IPS DF 6.9 (cell line): ENCODE data around the gene TOR1AIP1.
A peak's percentile ranks its signal among the peaks of the same experiment; 100 is the strongest.
"Not testable (repeated sequence)": the region's sequence is repeated elsewhere in the genome, so short reads cannot be mapped to it uniquely, and the experiment has no call there.

Experiments used
- DNase-seq: peaks from one replicate; pipeline ENCODE4 v3.0.0-alpha.2; 2013; ENCODE audit warnings: low read depth, low spot score
- H3K27ac ChIP-seq: one replicate; pipeline ENCODE4 v1.5.1; 2013; ENCODE audit warnings: low read length, control low read depth
- H3K27me3 ChIP-seq: 2 replicates; pipeline ENCODE4 v1.6.1; 2013; ENCODE audit warnings: mild to moderate bottlenecking, low read length; ENCODE audit not compliant: control insufficient read depth, insufficient read depth
- H3K36me3 ChIP-seq: 2 replicates; pipeline ENCODE4 v1.6.1; 2013; ENCODE audit warnings: low read length; ENCODE audit not compliant: control insufficient read depth, insufficient read depth
- H3K4me1 ChIP-seq: 2 replicates; pipeline ENCODE4 v1.6.1; 2013; ENCODE audit warnings: low read length; ENCODE audit not compliant: control insufficient read depth, insufficient read depth
- H3K4me3 ChIP-seq: 2 replicates; pipeline ENCODE4 v1.5.1; 2013; ENCODE audit warnings: mild to moderate bottlenecking, low read length
- H3K9me3 ChIP-seq: 2 replicates; pipeline ENCODE4 v1.6.1; 2013; ENCODE audit warnings: low read length, inconsistent platforms; ENCODE audit not compliant: control insufficient read depth, insufficient read depth
- WGBS: extraction: QIAGEN DNeasy Blood & Tissue Kit; methylation state at CpG from one replicate; pipeline ENCODE4 v1.1.7; 2013; ENCODE audit warnings: mixed read lengths, missing lambda C conversion rate; ENCODE audit not compliant: insufficient read length, insufficient coverage; 5-methylcytosine and 5-hydroxymethylcytosine counted together

Gene TOR1AIP1

GRCh38 chr1:179955731-179956130, 73.6 kb downstream of the TOR1AIP1 start:
- WGBS = no CpG with 5 or more reads among the region's 3 CpGs
- no peaks in the 10 kb centered on the region for H3K36me3 ChIP-seq
- no peaks in the 10 kb centered on the region for H3K27me3 ChIP-seq
- peak overlapping the region; percentile 86; the same call in 1 of the 2 replicates for H3K4me3 ChIP-seq
- DNase-seq = no peak
- H3K27ac ChIP-seq = no peak overlapping the region
- no peaks in the 10 kb centered on the region for H3K4me1 ChIP-seq
- no peaks in the 10 kb centered on the region for H3K9me3 ChIP-seq

GRCh38 chr1:179958359-179958758, 76.3 kb downstream of the TOR1AIP1 start:
- Histone ChIP-seq H3K27me3 (no peaks in the 10 kb centered on the region), H3K4me3 (no peak overlapping the region), H3K4me1 (no peaks in the 10 kb centered on the region), H3K36me3 (no peaks in the 10 kb centered on the region), H3K9me3 (no peaks in the 10 kb centered on the region), H3K27ac (no peak overlapping the region)
- no peak for DNase-seq
- WGBS = no CpG with 5 or more reads among the region's 3 CpGs

GRCh38 chr1:179962168-179962567, 80.1 kb downstream of the TOR1AIP1 start:
- H3K27me3 ChIP-seq, H3K4me1 ChIP-seq, H3K36me3 ChIP-seq, H3K9me3 ChIP-seq, DNase-seq, H3K27ac ChIP-seq, H3K4me3 ChIP-seq: not testable (repeated sequence)
- WGBS = no CpG with 5 or more reads among the region's 8 CpGs

- H3K27ac ChIP-seq = no peak overlapping the region
- no peaks in the 10 kb centered on the region for H3K4me1 ChIP-seq
- no peaks in the 10 kb centered on the region for H3K27me3 ChIP-seq
- H3K4me3 ChIP-seq = no peak overlapping the region
- H3K36me3 ChIP-seq = no peaks in the 10 kb centered on the region
- no peaks in the 10 kb centered on the region; the same call in 1 of the 2 replicates for H3K9me3 ChIP-seq
- no peak for DNase-seq
These were observed 84.5 kb downstream of the TOR1AIP1 start for GRCh38 chr1:179966551-179966950.

GRCh38 chr1:179968284-179968993, 86.4 kb downstream of the TOR1AIP1 start:
- no CpG with 5 or more reads among the region's 6 CpGs for WGBS
- no peaks in the 10 kb centered on the region for H3K36me3 ChIP-seq
- H3K4me1 ChIP-seq = no peaks in the 10 kb centered on the region
- no peak overlapping the region for H3K27ac ChIP-seq
- no peaks in the 10 kb centered on the region for H3K27me3 ChIP-seq
- H3K4me3 ChIP-seq = no peak overlapping the region
- no peak for DNase-seq
- H3K9me3 ChIP-seq = no peaks in the 10 kb centered on the region; the same call in 1 of the 2 replicates

- WGBS = no CpG with 5 or more reads among the region's 8 CpGs
These were observed 87.2 kb downstream of the TOR1AIP1 start for GRCh38 chr1:179968994-179969919.

More at GRCh38 chr1:179968994-179969919, 87.2 kb downstream of the TOR1AIP1 start:
- H3K9me3 ChIP-seq = no peaks in the 10 kb centered on the region; the same call in 1 of the 2 replicates
- H3K4me3 ChIP-seq = no peak overlapping the region
- H3K4me1 ChIP-seq = no peaks in the 10 kb centered on the region
- no peaks in the 10 kb centered on the region for H3K36me3 ChIP-seq
- DNase-seq = no peak
- no peaks in the 10 kb centered on the region for H3K27me3 ChIP-seq
- no peak overlapping the region for H3K27ac ChIP-seq
